GM12891 (cell line): ENCODE results near the gene UNC5A.

Source experiments
- PAX5 ChIP-seq: IDR thresholded peaks from 2 replicates; pipeline ENCODE4 v1.6.1; 2011; ENCODE audit warnings: low read length, moderate library complexity, mild to moderate bottlenecking; ENCODE audit not compliant: insufficient read depth, severe bottlenecking
- POLR2A ChIP-seq: IDR thresholded peaks from 2 replicates; pipeline ENCODE4 v1.6.1; 2011; ENCODE audit warnings: low read depth, low read length, control low read depth
- POLR2AphosphoS5 ChIP-seq: IDR thresholded peaks from 2 replicates; pipeline ENCODE4 v1.6.1; 2011; ENCODE audit warnings: low read depth, low read length, control low read depth
- SPI1 ChIP-seq: IDR thresholded peaks from 2 replicates; pipeline ENCODE4 v1.6.1; 2011; ENCODE audit warnings: low read depth, low read length, control low read depth
- TAF1 ChIP-seq: IDR thresholded peaks from 2 replicates; pipeline ENCODE4 v1.6.1; 2011; ENCODE audit warnings: low read depth, low read length, control low read depth

DNA sequence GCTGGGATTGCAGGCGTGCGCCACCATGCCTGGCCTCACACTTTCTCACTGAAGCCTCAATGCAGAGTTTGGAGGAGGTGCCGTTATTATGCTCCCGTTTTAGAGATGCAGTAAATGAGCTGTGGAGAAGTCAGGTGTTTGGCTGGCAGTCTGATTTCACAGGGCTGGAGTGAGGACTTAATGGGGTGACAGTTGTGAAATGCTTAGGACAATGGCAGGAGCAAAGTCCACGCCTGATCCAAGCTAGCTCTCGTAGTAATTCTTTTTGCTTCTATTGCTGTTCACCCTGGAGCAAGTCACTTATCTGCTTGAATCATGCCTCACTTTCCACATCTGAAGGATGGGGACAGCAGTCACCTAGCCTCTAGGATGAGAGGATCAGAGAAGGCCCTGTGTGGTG, 21.8 kb downstream of the UNC5A start:
- TF ChIP-seq POLR2A, result no peak
- no peak for TF ChIP-seq TAF1
- no peak for TF ChIP-seq POLR2AphosphoS5
- TF ChIP-seq SPI1, result no peak
- TF ChIP-seq PAX5, result no peak
